Measurements from ENCODE around the gene IRF7. TPM values are rescaled to one million over a fixed set of nuclear protein-coding genes. Genes with fewer than 3 reads are reported as not detected.

IRF7 gene
- 10 to 100 TPM; 70.2 to 71.2 TPM for total RNA-seq

GRCh38 chr11:615504-616319 is at the start of gene IRF7:
IRF7 (minus strand) TSS chr11:615950; CDS start chr11:615364, 586 bp downstream.

GRCh38 chr11:636511-637332 is 21.0 kb upstream of the IRF7 start, which contains the start of gene DRD4:
DRD4 (plus strand) TSS chr11:637269; CDS start chr11:637305, 36 bp downstream.

GRCh38 chr11:626475-627307 is 10.9 kb upstream of the IRF7 start, which contains the start of gene SCT:
SCT (minus strand) TSS chr11:627181; CDS start chr11:627143, 38 bp downstream.

GRCh38 chr11:624705-625635 is 9.2 kb upstream of the IRF7 start, which contains the start of gene CDHR5:
CDHR5 (minus strand) TSS chr11:624955; CDS start chr11:624902, 53 bp downstream.

GRCh38 chr11:575996-576768 is 39.6 kb downstream of the IRF7 start, which contains the start of gene PHRF1:
PHRF1 (plus strand) TSS chr11:576470; CDS start chr11:581513, 5,043 bp downstream.

Small RNA genes within 50 kb of the gene (microRNA-seq; reads per million reads assigned to microRNA genes)
- gene MIR210 (ENCODE audit: borderline microRNAs expressed, borderline replicate concordance) = 667 reads per million, percentile 88 among the genes with 10 or more reads in this experiment

Other genes with a start within 250 kb of the IRF7 start
- gene B4GALNT4, start 246.5 kb downstream of the IRF7 start, total RNA-seq = 1 to 10 TPM; 2.2 to 2.5 TPM
- gene PKP3, start 221.7 kb downstream of the IRF7 start, total RNA-seq = not detected
- 100 to 1,000 TPM; 257 to 267 TPM for gene SIGIRR, start 201.0 kb downstream of the IRF7 start, total RNA-seq
- 100 to 1,000 TPM in 1 of 2 experiments, 10 to 100 TPM in 1; 93.3 to 107 TPM for gene ANO9, start 173.9 kb downstream of the IRF7 start, total RNA-seq
- gene PTDSS2, start 165.7 kb downstream of the IRF7 start, total RNA-seq = 10 to 100 TPM; 23.5 to 23.6 TPM
- 10 to 100 TPM; 83.0 to 84.3 TPM for gene RNH1, start 108.7 kb downstream of the IRF7 start, total RNA-seq
- gene HRAS, start 80.4 kb downstream of the IRF7 start, total RNA-seq = 10 to 100 TPM; 41.8 to 43.6 TPM
- gene LRRC56, start 78.4 kb downstream of the IRF7 start, total RNA-seq = 1 to 10 TPM; 2.7 to 2.8 TPM
- 1 to 10 TPM; 4.5 to 5.8 TPM for gene LMNTD2, start 55.2 kb downstream of the IRF7 start, total RNA-seq
- 10 to 100 TPM; 32.9 to 36.1 TPM for gene RASSF7, start 55.0 kb downstream of the IRF7 start, total RNA-seq
- gene PHRF1, start 39.5 kb downstream of the IRF7 start, total RNA-seq = 10 to 100 TPM; 39.0 to 39.9 TPM
- gene CDHR5, start 9.0 kb upstream of the IRF7 start, total RNA-seq = not detected
- not detected for gene SCT, start 11.2 kb upstream of the IRF7 start, total RNA-seq
- gene DRD4, start 21.3 kb upstream of the IRF7 start, total RNA-seq = under 1 TPM; 0.26 to 0.45 TPM
- 10 to 100 TPM; 54.2 to 59.1 TPM for gene DEAF1, start 79.3 kb upstream of the IRF7 start, total RNA-seq
- 10 to 100 TPM; 28.4 to 28.9 TPM for gene TMEM80, start 79.9 kb upstream of the IRF7 start, total RNA-seq
- 10 to 100 TPM; 17.4 to 20.3 TPM for gene EPS8L2, start 90.3 kb upstream of the IRF7 start, total RNA-seq
- gene TALDO1, start 131.5 kb upstream of the IRF7 start, total RNA-seq = 100 to 1,000 TPM; 205 to 218 TPM
- 10 to 100 TPM; 55.0 to 58.2 TPM for gene GATD1, start 161.5 kb upstream of the IRF7 start, total RNA-seq
- gene CEND1, start 174.1 kb upstream of the IRF7 start, total RNA-seq = under 1 TPM; 0.39 to 0.58 TPM
- 10 to 100 TPM; 36.7 to 41.3 TPM for gene SLC25A22, start 182.3 kb upstream of the IRF7 start, total RNA-seq
- gene PIDD1, start 189.3 kb upstream of the IRF7 start, total RNA-seq = 10 to 100 TPM; 52.2 to 55.3 TPM
- gene RPLP2, start 194.0 kb upstream of the IRF7 start, total RNA-seq = 1,000 to 10,000 TPM; 3,087 to 3,213 TPM
- gene PNPLA2, start 203.0 kb upstream of the IRF7 start, total RNA-seq = 10 to 100 TPM; 78.2 to 83.3 TPM
- 10 to 100 TPM; 23.7 to 25.2 TPM for gene CRACR2B, start 212.0 kb upstream of the IRF7 start, total RNA-seq
- 10 to 100 TPM; 33.5 to 36.2 TPM for gene CD151, start 217.0 kb upstream of the IRF7 start, total RNA-seq
- 10 to 100 TPM; 78.3 to 79.5 TPM for gene POLR2L, start 226.6 kb upstream of the IRF7 start, total RNA-seq
- 1 to 10 TPM; 8.1 to 8.4 TPM for gene TSPAN4, start 226.9 kb upstream of the IRF7 start, total RNA-seq